Measurements from ENCODE around the gene CDK5RAP3.
A peak's percentile ranks its signal among the peaks of the same experiment; 100 is the strongest.

CDK5RAP3 gene

GRCh38 chr17:47946516-47946915 is 24.4 kb upstream of the CDK5RAP3 start:
- H3K27ac ChIP-seq, result peak overlapping the region; percentile 76
- ChIA-PET POLR2A (ENCODE audit: low non-redundant PET) (interaction anchor here (0.9 kb wide), 1 partner anchor 50 kb away, joined by 3 read pairs; no protein-coding TSS in a partner anchor), CTCF (interaction anchor here (0.6 to 1.8 kb wide), 12 partner anchors 8 to 105 kb away, joined by 3 to 15 read pairs (median 5); partner anchors contain the start of genes CDK5RAP3, PRR15L, SCRN2 and SP2)
- DNase-seq (ENCODE audit: low spot score), result no peak
- TF ChIP-seq CTCF (conservative IDR thresholded peaks at IDR 0.05; ENCODE audit: low read depth), result no peak

GRCh38 chr17:47946929-47947397 is 23.9 kb upstream of the CDK5RAP3 start:
- peak overlapping the region; percentile 76 for H3K27ac ChIP-seq
- POLR2A ChIA-PET (ENCODE audit: low non-redundant PET), result interaction anchor here (0.9 kb wide), 1 partner anchor 50 kb away, joined by 3 read pairs; no protein-coding TSS in a partner anchor
- TF ChIP-seq CTCF (conservative IDR thresholded peaks at IDR 0.05; ENCODE audit: low read depth), result peak; percentile 92

DNA sequence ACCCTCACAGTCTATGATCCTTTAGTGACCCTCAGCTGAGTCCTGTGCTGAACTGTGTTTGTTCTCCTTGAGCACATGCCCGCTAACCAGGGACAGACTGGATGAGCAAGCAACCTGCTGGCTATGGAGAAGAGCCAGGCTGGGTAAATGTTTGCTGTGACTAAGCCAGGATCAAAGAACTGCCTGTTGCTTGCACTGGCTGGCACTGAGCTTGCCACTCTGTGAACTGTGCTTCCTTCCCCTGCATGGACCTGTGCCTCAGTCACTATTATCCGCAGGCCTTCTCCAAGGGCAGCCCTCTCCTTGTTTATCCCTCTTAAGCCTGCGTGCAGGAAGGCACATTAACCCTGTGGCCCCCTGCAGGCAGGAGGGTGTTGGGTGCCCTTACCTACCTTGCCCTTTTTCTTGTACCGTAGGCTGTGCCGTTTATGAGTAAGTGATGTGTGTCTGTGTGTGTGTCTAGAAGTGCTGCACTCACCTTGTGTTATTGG is 22.2 kb upstream of the CDK5RAP3 start:
- DNase-seq (ENCODE audit: low spot score), result no peak
- CTCF ChIA-PET, result interaction anchor here (0.6 to 2.5 kb wide), 15 partner anchors 9 to 387 kb away, joined by 3 to 17 read pairs (median 4); partner anchors contain the start of genes CDK5RAP3, PRR15L and SCRN2
- TF ChIP-seq CTCF (conservative IDR thresholded peaks at IDR 0.05; ENCODE audit: low read depth), result no peak
- peak overlapping the region; percentile 74 for H3K27ac ChIP-seq
- POLR2A ChIA-PET (ENCODE audit: low non-redundant PET), result interaction anchor here (1.0 kb wide), 1 partner anchor 8 kb away, joined by 3 read pairs; no protein-coding TSS in a partner anchor

More at GRCh38 chr17:47946929-47947397, 23.9 kb upstream of the CDK5RAP3 start:
- CTCF ChIA-PET, result interaction anchor here (0.5 to 1.8 kb wide), 19 partner anchors 8 to 151 kb away, joined by 3 to 15 read pairs (median 4); partner anchors contain the start of genes CDK5RAP3, PRR15L, SCRN2 and SP2
- DNase-seq (ENCODE audit: low spot score), result peak; percentile 99

- CTCF ChIA-PET, result interaction anchor here (0.6 to 2.5 kb wide), 21 partner anchors 8 to 387 kb away, joined by 3 to 17 read pairs (median 4); partner anchors contain the start of genes CDK5RAP3, PRR15L and SCRN2
- DNase-seq (ENCODE audit: low spot score), result peak; percentile 69
- POLR2A ChIA-PET (ENCODE audit: low non-redundant PET), result interaction anchor here (1.0 kb wide), 1 partner anchor 8 kb away, joined by 3 read pairs; no protein-coding TSS in a partner anchor
- H3K27ac ChIP-seq, result peak overlapping the region; percentile 74
- peak; percentile 96 for TF ChIP-seq CTCF (conservative IDR thresholded peaks at IDR 0.05; ENCODE audit: low read depth)
Observed at GRCh38 chr17:47949197-47949759, 21.6 kb upstream of the CDK5RAP3 start.

GRCh38 chr17:47949946-47950345 is 21.0 kb upstream of the CDK5RAP3 start:
- no peak for TF ChIP-seq CTCF (conservative IDR thresholded peaks at IDR 0.05; ENCODE audit: low read depth)
- CTCF ChIA-PET, result interaction anchor here (0.6 to 2.5 kb wide), 14 partner anchors 8 to 74 kb away, joined by 3 to 17 read pairs (median 5); partner anchors contain the start of genes CDK5RAP3 and PRR15L
- peak overlapping the region; percentile 74 for H3K27ac ChIP-seq
- POLR2A ChIA-PET (ENCODE audit: low non-redundant PET), result interaction anchor here (0.5 to 1.1 kb wide), 2 partner anchors 8 to 923 kb away, joined by 3 to 4 read pairs; partner anchors contain the start of gene PNPO
- no peak for DNase-seq (ENCODE audit: low spot score)

DNA sequence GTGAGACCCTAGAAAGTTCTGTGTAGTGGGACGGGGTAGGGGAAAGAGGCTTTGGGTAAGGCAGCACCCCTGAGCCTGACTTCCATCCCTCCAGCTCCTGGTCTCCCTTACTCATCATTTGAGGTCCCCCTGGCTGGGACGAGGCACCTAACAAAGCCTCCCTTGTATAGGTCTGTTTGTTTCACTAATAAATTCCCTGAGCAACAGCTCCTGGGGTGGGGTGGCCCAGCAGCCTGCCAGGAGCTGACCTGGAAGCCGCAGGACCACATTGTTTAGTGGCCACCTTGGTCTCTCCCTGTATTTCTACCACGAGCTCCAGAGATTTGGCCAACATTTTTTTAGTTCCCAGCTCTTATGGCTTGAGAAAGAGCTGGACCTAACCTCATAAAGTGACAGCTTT is 20.5 kb upstream of the CDK5RAP3 start:
- CTCF ChIA-PET, result interaction anchor here (0.7 to 2.5 kb wide), 4 partner anchors 20 to 73 kb away, joined by 4 to 17 read pairs (median 8); partner anchors contain the start of gene CDK5RAP3
- no peak for TF ChIP-seq CTCF (conservative IDR thresholded peaks at IDR 0.05; ENCODE audit: low read depth)
- POLR2A ChIA-PET (ENCODE audit: low non-redundant PET), result interaction anchor here (0.5 to 1.1 kb wide), 2 partner anchors 9 to 922 kb away, joined by 3 to 4 read pairs; partner anchors contain the start of gene PNPO
- peak overlapping the region; percentile 74 for H3K27ac ChIP-seq
- no peak for DNase-seq (ENCODE audit: low spot score)
